OCI-LY7 (cell line): ENCODE measurements around the gene FOXF2.

Experiments used
- EZH2phosphoT487 ChIP-seq: fragments of 200-600 bp; sonication (generic); IDR thresholded peaks from 2 replicates; pipeline ENCODE4 v1.6.1; 2018; ENCODE audit warnings: low read depth, borderline replicate concordance, mild to moderate bottlenecking, mixed run types, antibody characterized with exemption, low read length, moderate library complexity, mixed read lengths
- TF ChIP-seq, protein P1 (sequence below): fragments of 200-600 bp; sonication (generic); conservative IDR thresholded peaks from 2 replicates; pipeline ENCODE4 v1.5.1; 2014; ENCODE audit warnings: mild to moderate bottlenecking, antibody characterized with exemption, low read length, moderate library complexity, mixed read lengths

DNA sequence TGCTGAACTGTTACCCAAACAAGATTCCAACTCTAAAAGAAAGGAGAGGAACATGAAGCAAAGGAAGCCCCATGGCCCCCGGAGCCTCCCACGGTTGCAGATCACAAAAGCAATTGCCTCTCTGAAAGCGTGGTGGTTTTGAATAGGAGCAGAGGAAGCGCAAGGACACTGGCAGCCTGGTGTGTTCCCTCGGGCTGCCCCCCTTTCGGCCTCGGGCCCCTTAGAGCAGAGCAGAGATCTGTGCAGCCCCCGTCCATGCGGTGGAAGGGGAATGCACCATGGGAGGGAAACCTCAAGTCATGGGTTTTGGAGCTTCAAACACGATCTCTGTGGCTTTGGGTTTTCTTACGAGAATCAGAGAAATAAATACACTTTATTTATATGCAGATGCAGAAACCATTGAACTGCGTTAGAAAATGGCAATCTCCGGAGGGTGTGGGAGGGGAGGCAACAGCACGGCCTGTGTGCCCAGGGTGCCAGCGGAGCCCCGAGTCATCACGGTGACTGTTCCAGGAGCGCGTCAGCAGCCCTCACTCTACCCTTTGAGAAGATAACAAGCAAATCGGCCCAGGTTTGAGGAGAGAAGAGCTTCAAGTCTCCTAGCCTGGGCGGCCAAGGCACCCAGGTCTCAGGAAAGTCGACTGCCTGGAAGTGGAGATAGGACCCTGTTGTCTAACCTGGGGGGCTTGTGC is 20.5 kb downstream of the FOXF2 start:
- TF ChIP-seq, protein P1, sequence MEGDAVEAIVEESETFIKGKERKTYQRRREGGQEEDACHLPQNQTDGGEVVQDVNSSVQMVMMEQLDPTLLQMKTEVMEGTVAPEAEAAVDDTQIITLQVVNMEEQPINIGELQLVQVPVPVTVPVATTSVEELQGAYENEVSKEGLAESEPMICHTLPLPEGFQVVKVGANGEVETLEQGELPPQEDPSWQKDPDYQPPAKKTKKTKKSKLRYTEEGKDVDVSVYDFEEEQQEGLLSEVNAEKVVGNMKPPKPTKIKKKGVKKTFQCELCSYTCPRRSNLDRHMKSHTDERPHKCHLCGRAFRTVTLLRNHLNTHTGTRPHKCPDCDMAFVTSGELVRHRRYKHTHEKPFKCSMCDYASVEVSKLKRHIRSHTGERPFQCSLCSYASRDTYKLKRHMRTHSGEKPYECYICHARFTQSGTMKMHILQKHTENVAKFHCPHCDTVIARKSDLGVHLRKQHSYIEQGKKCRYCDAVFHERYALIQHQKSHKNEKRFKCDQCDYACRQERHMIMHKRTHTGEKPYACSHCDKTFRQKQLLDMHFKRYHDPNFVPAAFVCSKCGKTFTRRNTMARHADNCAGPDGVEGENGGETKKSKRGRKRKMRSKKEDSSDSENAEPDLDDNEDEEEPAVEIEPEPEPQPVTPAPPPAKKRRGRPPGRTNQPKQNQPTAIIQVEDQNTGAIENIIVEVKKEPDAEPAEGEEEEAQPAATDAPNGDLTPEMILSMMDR: no peak
- no peak for TF ChIP-seq EZH2phosphoT487
